Memory B cell (primary cell): Measurements from ENCODE around the gene UBE2E1.

Source experiments
- ATAC-seq: fragments of 150-1000 bp; cut with Tn5 transposase; 2 replicates; pipeline ENCODE4 v1.10.0; 2021; ENCODE audit warnings: low read depth, mild to moderate bottlenecking, moderate library complexity
- DNase-seq, 2 donors: peaks; one replicate each; pipeline ENCODE4 v3.0.0; 2022; ENCODE audit warnings: low spot score in 2 of 2
- H3K27ac Mint-ChIP-seq: one replicate; pipeline ENCODE4 v1.8.0; 2022; ENCODE audit warnings: mild to moderate bottlenecking, moderate library complexity, mixed read lengths
- H3K27me3 Mint-ChIP-seq: one replicate; pipeline ENCODE4 v1.8.0; 2022; ENCODE audit warnings: mixed read lengths
- H3K36me3 Mint-ChIP-seq: one replicate; pipeline ENCODE4 v1.8.0; 2022; ENCODE audit warnings: mild to moderate bottlenecking, mixed read lengths
- H3K4me1 Mint-ChIP-seq: one replicate; pipeline ENCODE4 v1.8.0; 2022; ENCODE audit warnings: mixed read lengths
- H3K4me3 Mint-ChIP-seq: one replicate; pipeline ENCODE4 v1.8.0; 2022; ENCODE audit warnings: mild to moderate bottlenecking, moderate library complexity, mixed read lengths
- H3K9me3 Mint-ChIP-seq: one replicate; pipeline ENCODE4 v1.8.0; 2022; ENCODE audit warnings: mixed read lengths

UBE2E1 gene

DNA sequence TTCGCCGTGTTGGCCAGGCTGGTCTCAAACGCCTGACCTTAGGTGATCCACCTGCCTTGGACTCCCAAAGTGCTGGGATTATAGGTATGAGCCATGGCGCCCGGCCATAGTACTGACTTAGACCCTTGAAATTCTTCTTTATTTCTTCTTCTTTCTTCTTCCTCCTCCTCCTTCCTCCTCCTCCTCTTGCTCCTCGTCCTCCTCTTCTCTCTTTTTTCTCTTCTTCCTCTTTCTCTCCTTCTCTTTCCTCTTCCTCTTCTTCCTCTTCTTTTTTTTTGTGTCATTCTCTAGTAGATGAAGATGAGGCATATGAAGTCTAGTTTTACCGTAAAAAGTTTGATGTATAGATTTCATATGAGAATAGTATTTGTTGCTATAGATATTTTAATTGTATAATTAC lies 120.5 kb downstream of the UBE2E1 start:
- no peak for ATAC-seq
- H3K36me3 Mint-ChIP-seq: peaks cover 3% of the 10 kb centered on the region

DNA sequence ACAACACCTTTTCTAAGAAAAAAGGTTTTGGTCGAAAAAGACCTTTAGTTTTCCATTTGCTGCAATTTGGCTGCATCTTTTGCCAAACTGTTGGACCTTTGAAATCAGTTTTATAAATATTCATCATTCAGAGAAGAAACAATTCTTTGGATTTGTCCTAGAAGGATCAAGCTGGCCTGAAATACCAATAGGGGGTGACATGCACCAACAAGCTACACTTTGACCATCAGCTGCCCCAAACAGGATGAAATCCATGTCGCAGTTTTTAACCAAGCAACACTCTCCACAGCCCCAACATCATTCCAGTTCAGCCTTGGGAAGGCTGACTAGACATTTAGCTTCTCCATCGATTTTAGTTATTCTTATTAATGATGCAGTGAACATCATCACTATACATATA lies 121.0 kb downstream of the UBE2E1 start:
- ATAC-seq (no peak), DNase-seq (no peak)
- peaks cover 2% of the 10 kb centered on the region for H3K36me3 Mint-ChIP-seq
- H3K4me3 Mint-ChIP-seq: no peak overlapping the region
- no peak overlapping the region for H3K27ac Mint-ChIP-seq
- H3K27me3 Mint-ChIP-seq: no peaks in the 10 kb centered on the region
- no peaks in the 10 kb centered on the region for H3K9me3 Mint-ChIP-seq
- H3K4me1 Mint-ChIP-seq: peaks cover 5% of the 10 kb centered on the region

More for the DNA sequence above, 120.5 kb downstream of the UBE2E1 start:
- Mint-ChIP-seq H3K4me1 (peaks cover 5% of the 10 kb centered on the region), H3K4me3 (no peak overlapping the region), H3K27ac (no peak overlapping the region), H3K27me3 (no peaks in the 10 kb centered on the region), H3K9me3 (no peaks in the 10 kb centered on the region)
- DNase-seq: no peak

DNA sequence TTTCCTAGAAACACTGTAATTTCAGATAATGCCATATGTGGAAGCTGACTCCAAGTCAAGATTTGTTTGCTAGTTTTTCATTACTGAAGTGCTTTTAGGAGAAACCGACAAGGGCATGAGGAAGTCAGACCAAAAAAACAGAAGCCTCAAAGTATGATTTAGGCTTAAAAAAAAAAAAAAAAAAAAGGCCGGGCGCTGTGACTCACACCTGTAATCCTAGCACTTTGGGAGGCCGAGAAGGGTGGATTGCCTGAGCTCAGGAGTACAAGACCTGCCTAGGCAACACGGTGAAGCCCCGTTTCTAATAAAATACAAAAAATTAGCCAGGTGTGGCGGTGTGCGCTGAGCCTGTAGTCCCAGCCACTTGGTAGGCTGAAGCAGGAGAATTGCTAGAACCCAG lies 122.8 kb downstream of the UBE2E1 start:
- no peak for DNase-seq
- Mint-ChIP-seq H3K4me3 (no peak overlapping the region), H3K36me3 (peaks cover 2% of the 10 kb centered on the region), H3K9me3 (no peaks in the 10 kb centered on the region), H3K27ac (no peak overlapping the region), H3K27me3 (no peaks in the 10 kb centered on the region), H3K4me1 (peaks cover 5% of the 10 kb centered on the region)
- no peak for ATAC-seq

DNA sequence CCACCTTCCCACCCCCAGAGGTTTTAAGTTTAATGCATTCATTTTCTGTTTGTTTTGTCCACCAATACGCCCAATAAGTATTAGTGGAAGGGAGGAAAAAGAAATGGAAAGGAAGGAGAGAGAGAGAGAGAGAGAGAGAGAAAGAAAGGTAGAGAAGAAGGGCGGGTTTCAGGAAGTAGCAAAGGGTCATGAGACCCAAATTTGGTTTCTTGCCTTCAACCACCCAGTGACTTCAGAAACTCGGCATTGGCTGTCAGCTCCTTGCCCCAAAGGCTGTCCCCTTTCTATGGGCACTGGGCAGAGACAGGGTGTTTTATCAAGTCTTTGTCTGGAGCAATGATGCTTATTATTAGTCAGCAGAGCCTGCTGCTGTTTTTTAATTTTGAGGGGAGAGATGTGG lies 125.8 kb downstream of the UBE2E1 start:
- Mint-ChIP-seq H3K4me1 (peaks cover 2% of the 10 kb centered on the region), H3K27me3 (no peaks in the 10 kb centered on the region), H3K9me3 (no peaks in the 10 kb centered on the region), H3K36me3 (no peaks in the 10 kb centered on the region), H3K27ac (no peak overlapping the region), H3K4me3 (no peak overlapping the region)
- ATAC-seq (no peak), DNase-seq (no peak)

DNA sequence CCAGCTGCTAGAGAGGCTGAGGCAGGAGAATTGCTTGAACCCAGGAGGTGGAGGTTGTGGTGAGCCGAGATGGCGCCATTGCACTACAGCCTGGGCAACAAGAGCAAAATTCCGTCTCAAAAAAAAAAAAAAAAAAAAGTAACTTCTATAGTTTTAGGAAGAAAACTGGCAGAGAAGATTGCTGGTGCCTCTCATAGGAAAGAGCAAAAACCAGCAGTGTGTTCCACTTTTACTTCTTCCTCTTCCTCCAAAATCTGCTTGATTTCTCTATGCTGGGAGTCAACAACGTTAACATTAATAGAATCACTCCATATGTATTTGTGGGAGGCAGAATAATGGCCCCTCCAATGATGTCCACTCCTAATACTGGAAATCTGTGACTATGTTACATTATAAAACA lies 126.8 kb downstream of the UBE2E1 start:
- no peak overlapping the region for H3K4me3 Mint-ChIP-seq
- H3K36me3 Mint-ChIP-seq: no peaks in the 10 kb centered on the region
- peaks cover 2% of the 10 kb centered on the region for H3K4me1 Mint-ChIP-seq
- no peak for DNase-seq
- H3K27me3 Mint-ChIP-seq: no peaks in the 10 kb centered on the region
- no peak overlapping the region for H3K27ac Mint-ChIP-seq
- ATAC-seq: no peak
- no peaks in the 10 kb centered on the region for H3K9me3 Mint-ChIP-seq

DNA sequence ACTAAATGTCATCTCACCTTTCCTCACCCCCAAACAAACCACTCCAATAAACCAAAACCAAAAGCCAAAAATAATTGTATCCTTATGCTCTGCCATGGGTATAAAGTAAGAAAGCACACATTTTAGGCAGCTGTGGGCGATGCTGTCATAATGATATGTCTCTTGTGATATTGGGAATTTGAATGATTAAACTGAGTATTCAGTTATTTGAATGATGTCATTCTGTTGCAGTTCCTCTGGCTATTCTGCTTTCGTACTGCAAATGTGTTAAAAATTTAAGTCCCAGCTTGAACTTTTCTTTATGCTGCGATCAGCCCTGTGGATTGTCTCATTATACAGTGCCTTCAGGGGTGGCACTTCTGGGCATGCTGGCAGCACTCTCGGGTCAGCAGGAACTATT lies 128.5 kb downstream of the UBE2E1 start:
- Mint-ChIP-seq H3K27ac (no peak overlapping the region), H3K4me1 (no peaks in the 10 kb centered on the region), H3K9me3 (no peaks in the 10 kb centered on the region), H3K27me3 (no peaks in the 10 kb centered on the region), H3K36me3 (no peaks in the 10 kb centered on the region), H3K4me3 (no peak overlapping the region)
- DNase-seq (no peak), ATAC-seq (no peak)

DNA sequence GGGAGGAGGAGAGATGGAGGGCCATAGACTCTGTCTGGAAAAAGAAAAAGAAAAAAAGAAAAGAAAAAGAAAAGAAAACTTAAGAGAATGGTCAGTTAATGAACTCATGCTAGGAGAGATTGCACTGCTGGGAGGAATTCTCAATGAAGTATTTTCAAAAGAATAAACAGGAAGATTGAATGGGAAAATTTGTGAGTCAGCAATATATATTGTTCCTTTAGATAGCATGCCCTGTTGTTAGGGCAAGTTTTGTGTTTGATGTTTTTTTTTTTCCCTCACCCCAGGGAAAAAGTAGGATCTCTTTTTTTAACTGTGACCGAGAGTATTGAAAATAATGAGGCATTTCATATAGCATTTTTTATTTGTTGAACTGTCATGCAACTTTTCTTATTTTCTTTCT lies 131.5 kb downstream of the UBE2E1 start:
- no peak for DNase-seq
- H3K27me3 Mint-ChIP-seq: no peaks in the 10 kb centered on the region

DNA sequence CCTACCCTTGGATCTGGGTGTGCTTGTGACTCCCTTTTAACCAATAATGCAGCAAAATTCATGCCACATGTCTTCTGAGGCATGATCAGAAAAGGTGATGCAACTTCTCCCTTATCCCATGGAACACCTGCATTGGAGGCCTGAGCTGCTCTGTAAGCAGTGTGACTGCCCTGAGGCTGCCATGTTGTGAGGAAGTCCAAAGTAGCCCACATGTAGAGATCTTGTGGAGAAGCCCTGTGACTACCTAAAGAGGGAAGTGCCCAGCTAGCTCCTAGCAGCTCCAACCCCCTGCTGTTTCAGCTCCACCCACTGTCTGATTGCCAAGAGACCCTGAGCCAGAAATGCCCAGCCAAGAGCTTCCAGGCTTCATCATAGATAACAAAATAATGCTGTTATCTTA lies 132.9 kb downstream of the UBE2E1 start:
- H3K27me3 Mint-ChIP-seq: no peaks in the 10 kb centered on the region
- H3K9me3 Mint-ChIP-seq: no peaks in the 10 kb centered on the region
- no peaks in the 10 kb centered on the region for H3K4me1 Mint-ChIP-seq
- no peaks in the 10 kb centered on the region for H3K36me3 Mint-ChIP-seq
- H3K27ac Mint-ChIP-seq: no peak overlapping the region
- ATAC-seq (no peak), DNase-seq (no peak)
- no peak overlapping the region for H3K4me3 Mint-ChIP-seq

More for the DNA sequence above, 131.5 kb downstream of the UBE2E1 start:
- no peaks in the 10 kb centered on the region for H3K4me1 Mint-ChIP-seq
- ATAC-seq: no peak
- H3K9me3 Mint-ChIP-seq: no peaks in the 10 kb centered on the region
- H3K36me3 Mint-ChIP-seq: no peaks in the 10 kb centered on the region
- H3K27ac Mint-ChIP-seq: no peak overlapping the region
- H3K4me3 Mint-ChIP-seq: no peak overlapping the region

DNA sequence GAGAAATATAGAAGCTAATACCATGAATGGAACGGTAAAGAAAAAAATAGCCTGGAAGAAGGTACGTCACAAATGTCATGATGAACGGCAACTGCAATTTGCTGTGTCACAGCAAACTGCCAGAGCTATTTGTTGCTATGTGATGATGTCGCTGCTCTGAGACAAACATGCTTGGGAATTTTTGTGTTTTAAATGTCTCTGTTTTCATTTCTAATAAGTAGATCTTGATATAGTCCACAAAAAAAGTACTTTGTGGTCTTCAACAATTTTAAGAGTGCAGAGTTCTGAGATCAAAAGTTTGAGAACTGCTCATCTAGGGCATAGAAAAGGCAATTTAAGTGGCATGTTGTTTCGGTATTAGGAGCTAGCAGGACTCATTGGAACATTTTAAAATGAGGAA lies 135.0 kb downstream of the UBE2E1 start:
- no peaks in the 10 kb centered on the region for H3K9me3 Mint-ChIP-seq
- H3K27ac Mint-ChIP-seq: no peak overlapping the region
- no peak for ATAC-seq
- H3K27me3 Mint-ChIP-seq: no peaks in the 10 kb centered on the region
- H3K4me3 Mint-ChIP-seq: no peak overlapping the region
- DNase-seq: no peak
- H3K4me1 Mint-ChIP-seq: peaks cover 9% of the 10 kb centered on the region
- no peaks in the 10 kb centered on the region for H3K36me3 Mint-ChIP-seq
